AML-193 (cell line): Measurements from ENCODE around the gene FAM53B.
A peak's percentile ranks its signal among the peaks of the same experiment; 100 is the strongest.

Experiments used
- DNase-seq, 2 experiments: peaks; one replicate each; lab custom pipeline; 2025; lab: John Stamatoyannopoulos, UW

Gene FAM53B

DNA sequence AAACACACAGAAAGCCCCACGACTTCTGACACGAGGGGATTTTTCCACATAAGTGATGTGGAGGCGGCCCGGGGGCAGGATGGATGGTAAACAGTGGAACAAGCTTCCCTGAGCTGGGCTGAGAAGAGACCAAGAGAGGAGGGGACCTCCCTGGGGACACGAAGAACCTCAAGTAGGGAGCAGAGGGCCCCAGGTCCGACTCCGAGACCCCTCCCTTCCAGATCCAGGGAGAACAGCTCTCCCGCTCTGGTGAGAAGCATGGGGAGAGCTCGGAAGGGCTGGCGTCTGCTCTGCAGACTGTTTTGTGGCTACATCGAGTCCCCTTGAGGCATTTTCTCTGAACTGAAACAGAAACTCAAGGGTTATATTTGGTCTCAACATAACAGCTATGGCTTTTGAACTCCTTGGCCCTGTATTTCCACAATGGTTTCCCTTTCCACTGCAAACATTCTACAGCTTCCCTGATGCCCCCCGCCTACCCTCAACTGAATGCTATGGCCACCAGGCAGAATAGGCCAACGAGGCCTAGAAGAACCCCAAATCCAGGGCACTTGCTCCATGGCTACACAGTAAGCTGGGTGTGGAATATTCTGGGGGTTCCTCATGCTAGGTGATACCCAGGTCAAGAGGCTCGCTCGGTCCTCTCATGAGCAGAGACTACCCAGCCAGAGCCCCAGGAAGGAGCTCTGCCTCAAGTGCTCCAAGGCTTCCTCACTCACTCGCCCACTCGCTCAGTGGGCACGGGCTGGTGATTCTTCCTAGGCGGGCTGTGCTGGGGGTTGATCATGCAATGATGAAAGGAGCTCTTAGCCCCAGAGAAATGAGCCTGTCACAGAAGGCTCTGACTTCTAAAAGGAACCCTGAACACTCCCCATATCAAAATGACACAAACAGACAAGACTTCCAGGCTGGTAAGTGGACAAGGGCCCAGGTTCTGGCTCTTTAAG is 47.5 kb downstream of the FAM53B start:
- DNase-seq, result no peak

DNA sequence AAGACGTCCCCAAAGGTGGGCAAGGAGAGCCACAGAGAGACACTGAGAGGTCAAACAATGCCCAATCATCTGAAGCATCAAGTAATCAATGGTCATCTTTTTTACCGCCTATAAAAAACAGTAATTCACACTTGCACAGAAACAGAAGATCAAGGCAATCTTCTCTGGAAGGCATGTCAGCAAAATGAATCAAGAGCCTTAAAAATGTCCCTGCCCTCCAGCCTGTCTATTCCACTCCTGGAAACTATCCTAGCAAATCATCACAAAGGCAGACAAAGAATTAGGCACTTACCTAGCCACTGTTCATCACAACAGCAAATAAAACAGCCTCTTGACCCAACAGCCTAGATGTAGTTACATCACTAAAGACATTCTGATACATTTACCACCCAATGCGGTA is 48.9 kb downstream of the FAM53B start:
- no peak for DNase-seq

DNA sequence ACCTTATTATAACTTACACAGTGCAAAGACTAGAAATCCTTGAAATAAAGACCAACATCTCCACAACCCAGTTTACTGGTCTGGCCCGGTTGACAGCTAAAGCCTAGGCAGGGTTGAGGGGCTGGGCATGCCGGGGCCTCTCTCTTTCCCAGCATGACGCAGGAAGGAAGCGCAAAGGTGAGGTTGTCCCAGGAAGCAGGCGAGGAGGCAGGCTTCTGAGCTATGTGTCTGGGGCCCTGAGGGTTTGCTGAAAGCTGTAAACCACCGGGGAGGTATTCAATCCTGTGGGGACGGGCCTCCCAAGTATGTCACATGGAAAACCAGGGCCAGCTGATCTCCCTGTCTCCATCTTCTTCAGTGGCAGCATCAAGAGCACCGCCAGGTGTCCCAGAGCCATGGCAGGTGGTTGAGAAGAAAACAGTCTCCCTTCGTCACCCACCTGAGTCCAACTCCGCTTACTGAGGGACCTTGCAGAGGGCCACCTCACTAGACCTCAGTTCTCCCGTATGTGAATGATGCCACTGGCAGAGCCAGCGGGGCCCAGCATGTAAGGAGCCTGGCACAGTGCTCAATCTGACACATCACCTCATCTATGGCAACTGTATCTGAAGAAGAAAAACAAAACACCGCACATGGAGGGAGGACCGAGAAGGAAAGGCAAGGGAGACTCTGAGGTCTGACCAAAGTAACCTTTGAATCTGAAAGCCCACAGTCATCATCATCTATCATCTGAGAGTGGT is 49.5 kb downstream of the FAM53B start:
- no peak for DNase-seq

DNA sequence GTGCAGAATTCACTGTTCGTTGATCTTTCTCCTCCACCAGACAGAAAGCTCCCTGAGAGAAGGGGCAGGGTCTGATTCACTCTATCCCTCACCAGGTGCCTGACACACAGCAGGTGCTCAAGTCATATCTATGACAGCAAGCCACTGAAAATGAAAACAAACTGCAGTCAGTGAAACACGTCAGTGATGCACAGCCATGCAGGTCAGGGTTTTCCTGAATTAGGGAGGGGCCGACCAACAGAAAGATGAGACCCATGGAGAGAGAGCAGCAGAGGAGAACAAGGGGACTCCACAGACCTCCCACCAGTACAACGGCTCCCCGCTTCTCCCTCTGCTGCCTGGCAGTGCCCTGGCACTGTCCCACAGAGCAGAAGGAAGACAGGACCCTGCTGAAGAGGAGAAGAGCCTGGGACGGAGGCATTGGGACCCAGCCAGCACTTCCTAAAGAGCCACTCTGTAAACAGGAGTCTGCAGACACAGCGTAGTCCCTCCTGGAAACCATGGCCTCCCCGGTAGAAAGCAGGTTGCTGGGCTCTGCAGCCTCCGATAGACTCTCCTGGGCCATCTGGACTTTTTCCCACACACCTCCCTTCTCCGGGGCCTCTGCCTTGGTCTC is 50.3 kb downstream of the FAM53B start:
- DNase-seq, result no peak

DNA sequence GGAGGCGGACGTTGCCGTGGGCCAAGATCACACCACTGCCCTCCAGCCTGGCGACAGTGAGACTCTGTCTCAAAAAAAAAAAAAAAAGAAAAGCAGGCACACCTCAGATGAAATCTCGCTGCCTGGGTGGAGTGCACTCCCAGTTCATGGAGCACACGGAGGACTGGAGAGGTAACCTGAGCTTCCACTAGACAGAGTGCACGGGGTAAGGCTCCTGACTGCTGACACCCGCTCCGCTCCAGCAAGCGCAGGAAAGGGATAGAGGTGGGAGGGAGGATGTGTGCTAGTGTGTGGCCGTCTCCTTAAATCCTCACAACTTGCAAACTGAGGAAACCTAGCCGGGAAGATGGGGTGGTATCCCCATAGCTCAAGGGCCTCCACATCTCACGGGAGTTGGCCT is 50.8 kb downstream of the FAM53B start:
- DNase-seq, result no peak

DNA sequence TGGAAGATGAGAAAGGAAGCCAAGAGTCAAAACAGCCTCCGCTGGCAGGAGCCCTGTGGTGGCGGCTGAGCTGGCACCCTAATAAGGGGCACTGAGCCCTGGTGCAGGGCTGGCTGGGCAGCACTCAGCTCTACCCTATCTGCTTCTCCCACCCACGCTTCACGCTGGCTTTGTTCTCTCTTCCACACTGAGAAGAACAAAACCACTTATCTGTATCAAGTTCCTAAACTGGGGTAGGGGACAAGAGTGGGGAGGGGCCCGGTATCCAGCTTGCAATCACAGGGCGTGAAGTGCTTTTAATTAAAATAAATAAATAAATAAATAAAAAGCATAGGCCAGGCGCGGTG is 52.1 kb downstream of the FAM53B start:
- no peak for DNase-seq

DNA sequence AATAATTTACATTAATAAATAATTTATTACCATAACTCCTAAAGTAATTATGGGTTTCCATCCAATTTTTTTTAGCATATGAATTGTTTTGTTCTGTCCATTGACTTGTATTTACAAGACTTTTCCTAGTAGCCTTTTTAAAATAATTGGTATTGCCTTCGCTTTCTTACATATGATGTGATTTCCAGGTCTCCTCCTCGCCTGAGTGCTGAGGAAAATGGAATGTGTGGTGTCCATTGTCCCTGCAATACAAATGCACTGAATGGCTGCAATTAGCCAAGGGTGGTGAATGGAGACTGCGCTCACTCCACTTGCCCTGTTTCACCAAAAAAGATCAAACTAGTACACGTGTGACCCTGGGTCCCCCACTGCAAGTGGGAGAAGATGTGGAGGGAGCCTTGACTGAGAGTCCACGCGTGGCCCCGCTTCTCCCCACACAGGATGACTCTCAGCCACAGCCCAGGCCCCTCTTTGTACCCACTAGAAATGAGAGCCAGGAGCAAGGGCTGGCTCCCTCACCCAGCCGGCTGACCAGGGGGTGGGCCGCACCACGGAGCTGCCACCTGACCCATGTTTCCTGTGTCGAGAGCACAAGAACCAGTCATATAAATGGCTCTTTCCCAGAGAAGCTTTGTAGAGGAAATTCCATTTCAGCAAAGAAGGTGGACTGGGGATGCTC is 52.6 kb downstream of the FAM53B start:
- no peak for DNase-seq

DNA sequence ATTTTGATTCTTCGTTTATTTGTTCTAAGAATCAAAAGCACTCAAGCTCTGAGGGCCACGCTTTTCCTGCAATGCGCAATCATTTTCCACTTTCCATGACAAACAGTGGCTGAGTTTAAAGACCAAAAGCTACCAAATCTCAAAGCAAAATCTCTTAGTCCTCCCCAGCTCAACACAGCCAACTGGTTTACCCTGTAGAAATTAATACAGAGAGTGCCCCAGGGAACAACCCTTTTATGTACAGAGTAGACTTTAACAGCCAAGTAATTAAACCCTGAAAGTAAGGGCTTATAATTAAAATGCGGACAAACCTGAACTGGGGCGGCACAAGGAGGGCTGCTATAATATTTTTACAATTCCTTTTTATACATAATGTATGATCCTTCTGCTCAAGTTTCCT is 53.2 kb downstream of the FAM53B start:
- no peak for DNase-seq

DNA sequence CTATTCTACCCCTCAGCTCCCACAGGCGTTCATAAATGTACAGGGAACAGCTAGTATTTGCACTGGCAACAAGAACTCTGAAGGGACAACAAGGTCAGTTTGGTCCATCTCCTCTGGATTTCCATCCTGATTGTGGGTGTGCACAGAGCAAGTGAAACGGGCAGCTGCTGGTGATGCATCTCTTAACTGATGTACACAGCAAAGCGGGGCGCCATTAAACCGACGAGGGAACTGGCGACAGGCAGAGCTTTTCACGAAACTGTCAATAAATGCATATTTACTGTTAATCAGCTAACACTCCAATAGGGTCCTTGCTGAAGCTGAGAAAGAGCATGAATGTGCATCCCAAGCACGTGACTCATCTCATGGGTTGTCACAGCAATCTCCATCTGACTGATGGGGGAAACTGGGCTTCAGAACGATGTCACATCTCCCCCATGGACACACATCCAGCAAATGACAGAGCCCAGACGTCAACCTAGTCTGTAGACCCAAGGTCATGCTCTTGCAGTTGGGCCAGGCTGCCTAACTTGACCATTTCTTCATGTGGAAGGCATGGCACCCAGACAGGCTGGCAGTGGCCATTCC is 54.2 kb downstream of the FAM53B start:
- no peak for DNase-seq

DNA sequence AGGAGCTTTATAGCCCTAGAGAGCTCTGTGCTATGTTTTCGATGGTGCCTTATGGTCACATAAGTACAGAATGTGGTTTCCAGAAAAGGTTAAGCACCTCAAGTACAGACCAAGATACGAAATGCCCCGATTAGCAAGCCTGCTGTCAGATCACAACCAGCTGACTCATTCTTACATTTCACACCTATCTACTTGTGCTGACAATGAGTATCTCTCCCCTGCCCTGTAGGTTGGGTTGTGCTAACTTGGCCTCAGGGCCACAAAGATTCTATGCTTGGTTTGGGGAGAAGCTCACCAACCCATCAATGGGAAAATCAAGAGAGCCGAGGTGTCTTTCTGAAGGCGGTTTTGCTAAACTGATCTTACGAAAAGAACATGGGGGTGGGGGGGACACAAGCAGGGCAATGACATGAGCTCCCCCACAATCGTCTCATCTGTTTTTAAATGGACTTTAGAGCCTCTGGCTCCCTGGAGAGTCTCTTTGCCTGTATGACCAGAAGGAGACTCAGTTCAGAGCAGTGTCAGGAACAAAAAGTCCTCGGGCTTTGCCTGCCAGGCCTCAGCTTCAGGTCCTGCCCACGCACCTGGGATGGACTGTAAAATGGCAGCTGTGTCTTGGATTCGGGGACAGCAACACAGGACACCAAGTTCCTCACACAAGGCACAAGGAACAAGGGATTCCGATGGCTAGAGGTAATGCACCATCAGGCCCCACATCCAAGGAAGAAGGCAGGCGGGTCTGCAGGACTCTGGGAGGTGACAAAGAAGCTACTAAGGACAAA is 55.1 kb downstream of the FAM53B start:
- DNase-seq, result no peak

DNA sequence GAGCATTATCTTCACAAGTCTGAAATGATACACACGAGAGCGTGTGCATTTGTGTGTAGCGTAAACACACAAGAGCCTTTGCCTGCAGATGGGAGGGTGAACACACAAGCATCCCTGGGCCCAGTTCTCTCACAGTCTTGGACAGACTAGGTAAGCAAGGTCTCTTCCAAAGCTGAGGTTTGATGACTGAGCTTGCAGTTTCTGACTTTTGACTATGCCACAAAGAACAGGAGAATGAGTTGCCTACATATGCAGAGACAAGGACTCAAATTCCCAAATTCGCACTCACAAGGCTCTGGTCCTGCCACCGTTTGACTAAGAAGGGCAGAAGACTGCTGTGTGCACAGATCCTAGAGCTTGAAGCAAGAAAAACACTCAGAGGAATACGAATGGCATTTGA is 55.8 kb downstream of the FAM53B start:
- no peak for DNase-seq

DNA sequence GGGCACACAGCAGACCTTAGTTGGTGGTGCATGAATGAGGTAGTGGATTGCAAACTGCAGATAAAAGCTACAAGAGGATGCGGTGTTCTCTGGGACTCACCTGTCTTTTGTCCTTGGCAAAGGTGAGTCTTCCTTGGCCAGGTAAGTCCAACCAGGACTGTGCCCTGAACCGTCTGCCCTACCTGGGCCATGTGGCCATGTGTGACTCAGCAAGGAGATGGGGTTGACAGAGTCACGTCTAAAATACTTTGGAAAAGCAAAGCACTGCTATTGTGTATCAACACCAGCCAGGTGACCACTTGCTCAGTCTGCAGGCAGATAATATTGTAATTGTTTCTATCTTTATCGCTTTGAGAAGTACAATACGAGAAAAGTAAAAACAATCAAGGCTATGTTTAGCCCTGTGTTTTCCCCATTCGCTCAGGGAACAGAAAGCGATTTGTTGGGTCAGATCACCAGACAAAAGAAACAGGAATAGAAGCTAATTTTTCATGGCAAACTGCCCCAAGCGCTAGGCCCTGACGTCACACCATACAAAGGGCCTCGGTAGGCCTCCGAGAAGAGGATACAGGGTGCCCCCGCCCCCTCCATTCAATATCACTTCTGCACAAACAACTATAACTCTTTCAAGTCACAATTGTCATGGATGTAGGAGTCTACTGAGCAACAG is 57.3 kb downstream of the FAM53B start:
- no peak for DNase-seq

DNA sequence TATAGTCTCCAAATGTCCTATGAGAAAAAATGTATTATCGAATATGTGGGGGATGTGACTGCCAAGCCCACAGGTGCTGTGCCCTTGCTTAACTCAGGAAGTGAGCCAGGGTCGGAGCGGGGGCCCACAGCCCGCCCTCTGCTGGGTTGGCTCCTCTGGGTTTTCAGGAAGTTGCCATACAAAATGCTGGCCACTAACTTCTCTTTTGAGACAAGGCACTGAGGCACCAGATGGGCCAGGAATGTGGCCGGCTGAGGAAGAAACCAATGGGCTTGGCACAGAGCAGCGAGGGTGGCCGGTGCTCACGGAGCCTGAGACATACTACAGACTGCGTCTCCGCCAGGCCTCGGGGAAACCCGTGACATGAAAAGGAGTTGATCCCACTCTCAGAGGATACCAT is 58.9 kb downstream of the FAM53B start:
- DNase-seq, result peak; percentile 63 to 78

DNA sequence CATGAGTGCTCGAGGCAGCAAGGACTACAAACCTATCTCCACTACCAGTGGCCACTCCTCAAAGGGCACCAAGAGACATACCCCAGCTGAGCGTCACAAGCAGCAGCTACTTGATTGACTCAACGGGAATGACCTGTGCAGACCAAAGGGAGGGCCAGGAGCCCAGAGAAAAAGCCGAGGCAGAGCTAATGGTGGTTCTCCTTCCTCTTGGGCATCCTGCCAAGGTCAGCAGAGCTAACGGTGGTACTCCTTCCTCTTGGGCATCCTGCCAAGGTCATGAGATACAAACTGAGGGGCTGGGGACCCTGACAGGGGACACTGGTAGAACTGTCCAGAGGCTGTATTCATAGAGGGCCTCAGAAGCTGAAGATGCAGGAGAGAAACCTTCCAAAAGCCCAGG is 60.4 kb downstream of the FAM53B start:
- no peak for DNase-seq

DNA sequence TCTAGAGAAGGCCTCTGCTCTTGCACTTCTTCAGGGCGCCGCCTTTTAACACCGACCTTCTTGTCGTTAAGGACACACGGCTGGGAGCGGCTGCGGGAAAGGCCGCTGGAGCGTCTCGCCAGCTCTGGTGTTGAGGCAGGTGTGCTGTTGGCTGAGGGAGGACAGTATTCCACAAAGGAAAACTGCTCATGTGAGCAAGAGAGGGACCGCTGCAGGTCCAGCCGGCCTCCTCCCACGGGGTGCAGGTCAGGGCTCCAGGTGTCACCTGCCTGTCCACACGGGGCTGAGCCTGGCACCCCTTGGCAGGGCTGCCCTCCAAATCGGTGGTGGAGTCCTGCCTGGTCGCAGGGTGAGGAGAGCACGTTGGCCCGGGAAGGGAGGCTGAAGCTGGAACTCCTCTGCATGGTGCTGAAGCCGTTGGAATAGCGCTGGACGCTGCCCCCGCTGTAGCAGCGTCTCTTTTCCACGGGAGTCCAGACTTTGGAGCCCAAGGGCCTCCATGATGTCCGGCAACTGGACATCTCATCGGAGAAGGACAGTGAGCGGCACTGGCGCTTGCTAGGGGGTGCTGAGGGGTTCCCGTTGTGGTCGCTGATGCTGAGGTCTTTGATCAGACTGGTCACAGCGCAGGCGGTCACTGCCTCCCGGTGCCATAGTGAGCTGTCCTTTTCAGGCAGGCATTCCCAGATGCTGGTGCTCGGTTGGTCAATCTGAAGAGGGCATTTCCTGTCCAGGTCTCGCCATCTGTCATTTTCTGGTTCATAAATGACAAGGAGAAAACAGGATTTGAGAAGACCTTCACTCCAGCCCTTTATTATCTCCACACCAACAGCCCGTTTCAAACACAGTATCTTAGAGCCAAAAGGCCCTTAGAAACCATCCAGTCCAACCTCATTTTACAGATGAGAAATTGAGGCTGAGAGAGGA is 62.3 kb downstream of the FAM53B start:
- DNase-seq, result no peak

DNA sequence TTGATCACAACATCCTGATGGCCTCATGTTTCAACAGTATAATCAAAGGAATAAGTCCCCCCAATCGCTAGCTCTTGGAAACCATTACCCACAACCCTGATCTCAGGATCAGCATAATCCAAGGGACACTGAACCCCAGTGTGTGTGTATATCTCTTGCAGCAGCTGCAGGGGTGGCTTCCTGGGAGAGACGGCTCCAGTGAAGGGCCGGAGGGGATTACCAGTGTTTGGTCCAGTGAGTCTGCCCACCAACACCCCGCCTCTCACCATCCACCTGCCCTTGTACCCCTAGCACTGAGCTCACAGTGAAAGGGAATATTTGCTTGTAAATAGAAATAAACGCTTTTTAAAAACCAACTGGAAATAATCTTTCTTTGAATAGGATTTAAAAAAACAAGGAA is 63.1 kb downstream of the FAM53B start:
- no peak for DNase-seq

DNA sequence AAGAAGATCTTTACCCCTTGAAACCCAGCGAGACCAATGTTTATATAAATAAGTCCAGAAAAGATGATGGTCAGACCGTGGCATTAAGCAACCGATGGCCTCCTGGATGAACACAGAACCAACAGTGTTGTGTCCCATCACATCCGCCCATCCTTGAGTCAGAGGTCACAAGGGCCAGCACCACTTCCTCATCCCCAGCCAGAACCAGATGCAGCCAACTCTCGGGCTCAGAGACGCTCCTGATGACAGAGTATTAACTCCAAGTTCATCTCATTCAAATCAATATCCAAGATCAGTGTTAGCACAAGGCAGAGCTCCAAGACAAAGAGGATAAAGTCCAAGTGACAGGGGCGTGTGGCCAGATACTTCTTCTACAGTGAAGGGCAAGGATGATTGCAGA is 63.5 kb downstream of the FAM53B start:
- no peak for DNase-seq

DNA sequence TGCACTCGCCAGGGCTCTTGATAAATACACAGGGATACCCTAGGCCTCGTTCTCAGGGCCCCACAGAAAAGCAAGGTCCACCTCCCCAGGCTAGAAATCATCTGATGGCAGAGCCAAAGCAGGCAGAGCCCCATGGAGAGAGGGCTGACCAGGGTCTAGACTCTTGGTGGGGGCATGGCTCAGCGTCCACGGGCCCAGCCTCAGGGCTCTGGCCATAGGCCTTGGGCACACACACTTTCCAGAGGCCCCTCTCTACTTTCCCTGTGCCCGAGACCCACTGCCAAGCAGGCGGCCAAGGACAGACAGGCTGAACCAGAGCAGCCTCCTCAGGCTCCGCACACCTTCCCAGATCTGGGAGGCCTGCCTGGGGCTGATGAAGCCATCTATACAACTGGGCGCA is 64.8 kb downstream of the FAM53B start:
- DNase-seq, result no peak

DNA sequence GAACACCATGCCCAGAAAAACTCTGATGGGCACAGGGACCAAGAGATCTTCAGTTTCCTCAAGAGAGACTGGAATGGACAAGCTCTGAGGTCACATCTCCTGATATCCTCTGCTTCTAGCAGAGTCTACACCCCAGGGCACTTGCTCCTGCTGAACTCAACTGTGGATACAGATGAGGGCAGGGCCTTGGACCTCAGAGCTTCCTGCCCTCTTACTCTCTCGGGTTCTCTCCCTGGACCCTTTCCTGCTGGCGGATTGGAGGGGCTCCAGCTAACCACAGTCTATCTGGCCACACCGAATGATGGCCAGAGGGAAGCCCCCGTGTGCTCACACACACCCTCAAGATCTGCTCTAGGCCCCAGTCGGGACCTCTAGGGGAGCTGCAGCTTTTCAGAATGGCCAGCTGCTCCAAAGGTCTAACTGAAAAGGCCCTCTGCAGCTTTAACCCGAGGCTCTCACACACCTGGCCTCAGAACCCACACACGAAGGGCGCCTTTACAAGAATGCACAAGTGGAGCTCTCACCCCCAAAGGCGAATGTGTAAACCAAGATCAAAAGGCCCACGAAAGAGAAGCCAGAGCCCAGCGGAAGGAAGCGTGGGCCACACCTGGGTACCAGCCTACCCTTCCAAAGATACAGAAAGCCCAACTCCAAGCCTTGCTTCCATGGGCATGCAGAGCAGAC is 65.5 kb downstream of the FAM53B start:
- DNase-seq, result no peak
